GM19035 (cell line): ENCODE data around the gene TOMM7.
"Not testable (repeated sequence)": the region's sequence is repeated elsewhere in the genome, so short reads cannot be mapped to it uniquely, and the experiment has no call there.

ENCODE experiments used
- ATAC-seq: cut with Tn5 transposase; IDR thresholded peaks from one replicate; pipeline ENCODE4 v1.9.1; 2021; ENCODE audit not compliant: unreplicated experiment

TOMM7 gene

DNA sequence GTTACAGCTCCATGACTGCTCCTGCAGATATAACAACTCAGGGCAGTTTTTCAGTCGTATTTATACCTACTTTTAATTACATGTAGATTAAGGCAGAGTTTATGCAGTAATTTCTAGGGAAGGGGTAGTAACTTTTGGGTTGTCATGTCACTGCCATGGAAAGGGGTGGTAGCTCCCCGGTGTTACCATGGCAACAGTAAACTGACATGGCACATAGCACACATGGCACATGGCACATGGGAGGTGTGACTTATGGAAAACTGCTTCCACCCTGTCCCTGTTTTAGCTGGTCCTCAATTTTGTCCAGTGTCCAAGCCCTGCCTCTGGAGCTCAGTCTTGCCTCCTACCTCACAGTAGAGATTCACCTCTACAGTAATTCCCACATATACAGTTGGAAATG, 3.9 kb upstream of the TOMM7 start:
- no peak for ATAC-seq

DNA sequence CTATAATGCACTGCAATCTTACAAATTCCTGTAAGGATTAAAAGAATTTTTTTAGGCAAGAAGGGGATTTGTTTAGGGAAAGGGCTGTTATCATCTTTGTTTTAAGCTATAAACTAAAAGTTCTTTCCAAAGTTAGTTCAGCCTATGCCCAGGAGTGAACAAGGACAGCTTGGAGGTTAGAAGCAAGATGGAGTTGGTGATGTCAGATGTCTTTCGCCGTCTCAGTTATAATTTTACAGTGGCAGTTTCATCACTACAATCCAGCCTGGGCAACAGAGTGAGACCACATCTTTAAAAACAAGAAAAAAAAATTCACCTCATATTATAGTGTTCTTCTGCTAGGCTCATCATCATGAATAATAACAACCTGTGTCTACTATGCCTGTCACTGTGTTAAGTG, 2.1 kb upstream of the TOMM7 start:
- no peak for ATAC-seq

DNA sequence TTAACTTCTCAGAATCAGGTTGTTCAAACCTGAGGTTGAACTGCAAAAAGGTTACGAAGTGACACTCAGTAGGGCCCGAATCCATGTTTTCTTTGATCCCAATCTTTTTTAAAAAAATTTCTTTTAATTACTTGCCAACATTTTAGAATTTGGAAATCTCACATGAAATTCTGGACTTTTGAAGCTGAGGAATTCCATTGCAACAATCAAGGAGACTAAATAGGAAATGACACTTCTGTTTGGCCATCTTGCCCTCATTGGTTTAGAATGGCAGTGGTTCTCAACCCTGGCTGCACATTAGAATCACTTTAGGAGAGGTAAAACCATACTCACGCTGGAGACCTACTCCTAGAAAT, 471 bp upstream of the TOMM7 start:
- no peak for ATAC-seq

DNA sequence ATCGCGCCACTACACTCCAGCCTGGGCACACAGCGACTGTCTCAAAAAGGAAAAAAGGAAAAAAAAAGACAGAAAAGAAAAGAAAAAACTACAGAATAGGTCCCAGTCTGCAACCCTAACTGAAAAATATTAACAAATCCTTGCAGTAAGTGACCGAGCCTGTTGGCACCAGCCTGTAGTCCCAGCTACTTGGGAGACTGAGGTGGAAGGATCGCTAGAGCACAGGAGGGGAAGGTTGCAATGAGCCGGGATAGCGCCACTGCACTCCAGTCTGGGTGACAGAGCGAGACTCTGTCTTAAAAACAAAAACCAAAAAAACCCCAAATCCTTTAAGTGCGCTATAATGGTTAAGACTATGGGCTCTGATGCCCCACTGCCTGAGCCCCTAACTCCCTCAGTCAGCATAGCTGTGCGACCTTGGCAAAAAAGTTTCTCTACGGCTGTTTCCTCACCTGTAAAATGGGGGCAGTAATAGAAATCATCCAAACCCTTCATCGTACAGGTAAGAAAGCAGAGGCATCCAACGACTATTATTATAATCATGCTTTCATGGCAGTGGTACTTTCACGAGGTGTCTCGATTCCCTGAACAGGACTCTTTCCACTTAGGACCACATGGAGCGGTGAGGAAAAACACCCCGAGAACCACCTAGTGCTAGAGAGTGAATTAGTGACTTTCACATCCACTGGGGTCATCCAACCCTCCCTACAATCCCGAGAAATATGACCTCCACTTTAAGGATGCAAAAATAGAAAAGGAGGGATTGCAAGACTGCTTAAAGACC, 755 bp downstream of the TOMM7 start:
- no peak for ATAC-seq

DNA sequence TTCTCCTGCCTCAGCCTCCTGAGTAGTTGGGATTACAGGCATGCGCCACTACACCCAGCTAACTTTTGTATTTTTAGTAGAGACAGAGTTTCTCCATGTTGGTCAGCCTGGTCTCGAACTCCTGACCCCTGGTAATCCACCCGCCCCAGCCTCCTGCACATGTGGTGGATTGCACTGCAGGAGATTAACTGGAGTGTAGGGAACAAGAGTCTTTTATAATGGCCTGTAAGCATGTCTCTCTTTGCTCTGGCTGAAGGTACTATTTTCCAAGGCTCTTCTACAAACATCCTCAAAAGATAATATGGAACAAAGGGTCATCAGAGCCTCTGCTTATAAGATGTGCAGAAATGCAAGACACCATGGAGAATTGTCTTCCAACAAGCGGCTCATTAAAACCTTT, 3.2 kb downstream of the TOMM7 start:
- no peak for ATAC-seq

DNA sequence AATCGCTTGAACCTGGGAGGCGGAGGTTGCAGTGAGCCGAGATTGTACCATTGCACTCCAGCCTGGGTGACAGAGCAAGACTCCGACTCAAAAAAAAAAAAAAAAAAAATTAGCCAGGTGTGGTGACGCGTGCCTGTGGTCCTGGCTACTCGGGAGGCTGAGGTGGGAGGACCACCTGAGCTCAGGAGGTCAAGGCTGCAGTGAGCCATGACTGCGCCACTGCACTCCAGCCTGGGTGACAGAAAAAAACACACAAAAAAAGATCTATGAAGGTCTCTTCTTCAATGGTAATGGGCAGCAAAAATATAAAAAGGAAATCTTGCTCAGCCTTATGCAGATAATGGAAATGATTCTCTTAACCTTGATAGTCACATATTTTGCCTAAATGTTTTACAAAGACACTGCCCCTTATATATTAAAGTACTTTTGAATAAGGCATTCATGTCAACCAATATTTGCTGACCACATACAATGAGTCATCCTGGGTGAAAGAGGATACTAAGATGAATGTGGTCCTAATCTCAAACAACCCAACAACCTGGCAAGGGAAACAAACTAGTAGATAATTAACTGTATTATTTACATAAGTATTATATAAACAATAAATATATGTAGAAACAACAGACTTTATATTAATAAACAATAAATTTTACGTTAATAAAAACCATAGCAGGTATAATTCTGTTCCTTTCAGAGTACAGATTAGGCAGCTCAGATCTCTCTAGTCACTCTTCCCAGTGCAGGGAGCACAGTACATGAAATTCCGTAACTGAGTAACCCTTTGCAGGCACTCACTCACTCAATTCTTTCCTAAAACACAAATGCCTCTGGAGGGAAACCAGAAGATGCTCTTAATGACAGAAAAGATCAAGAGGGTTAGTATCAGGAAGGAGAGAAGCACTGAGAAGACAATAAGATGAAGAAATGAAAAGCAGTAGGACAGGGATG, 8.1 kb downstream of the TOMM7 start:
- ATAC-seq = no peak

DNA sequence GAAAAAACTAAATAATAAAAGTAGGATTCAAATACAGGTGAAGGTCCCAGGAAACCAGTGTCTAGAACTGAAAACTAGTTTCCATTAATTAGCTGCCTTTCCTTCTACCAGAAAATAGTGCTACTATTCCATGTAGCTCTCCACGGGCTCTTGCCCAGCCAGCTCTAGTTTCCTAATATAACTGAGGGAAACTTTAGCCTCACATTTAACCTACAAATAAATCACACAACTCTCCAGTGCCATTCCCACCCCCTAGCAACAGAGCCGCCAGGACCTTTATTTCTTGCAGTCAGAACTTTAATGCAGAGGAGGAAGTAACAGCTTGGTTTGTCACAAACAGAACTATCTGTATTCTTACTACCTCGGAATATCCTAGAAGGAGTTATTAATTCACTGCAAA, 10.3 kb downstream of the TOMM7 start:
- no peak for ATAC-seq

DNA sequence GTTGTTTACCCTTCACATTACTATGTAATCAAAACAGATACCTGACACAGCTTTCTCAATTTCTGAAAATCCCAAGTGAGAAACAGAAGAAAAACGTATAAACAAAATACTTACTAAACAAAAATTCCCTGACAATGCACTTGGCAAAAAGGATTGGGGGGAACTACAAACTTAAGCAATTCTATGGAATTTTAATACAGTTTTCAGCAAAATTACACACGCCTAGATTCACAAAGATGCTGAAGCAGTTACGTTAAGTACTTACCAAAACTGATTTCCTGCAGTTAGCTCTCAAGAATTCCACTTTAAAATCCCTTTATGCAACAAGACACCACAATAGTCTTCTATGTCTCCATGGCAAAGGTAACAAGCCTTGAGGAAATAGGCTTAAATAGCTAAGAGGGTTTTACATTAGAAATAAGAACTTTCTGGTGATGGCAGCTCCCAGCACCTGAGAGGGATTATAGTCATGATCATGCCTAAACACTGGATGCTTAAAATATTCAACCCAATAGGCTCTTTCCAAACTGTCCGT, 10.8 kb downstream of the TOMM7 start:
- no peak for ATAC-seq

DNA sequence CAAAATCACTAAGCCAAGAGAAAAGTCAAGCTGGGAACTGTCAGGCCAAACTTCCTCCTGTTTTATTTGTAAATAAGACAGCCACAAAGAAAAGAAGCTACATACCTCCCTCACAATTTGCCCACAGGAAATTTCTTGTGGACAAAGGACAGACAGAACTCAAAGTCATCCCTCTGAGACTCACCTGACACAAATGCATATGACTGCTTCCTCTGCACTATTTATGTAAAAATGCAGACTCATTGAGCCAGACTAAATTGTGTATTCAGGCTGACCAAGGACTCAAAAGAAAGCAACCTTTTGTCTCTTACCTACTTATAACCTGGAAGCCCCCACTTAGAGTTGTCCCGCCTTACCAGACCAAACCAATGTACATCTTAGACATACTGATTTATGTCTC, 11.8 kb downstream of the TOMM7 start:
- ATAC-seq = no peak

DNA sequence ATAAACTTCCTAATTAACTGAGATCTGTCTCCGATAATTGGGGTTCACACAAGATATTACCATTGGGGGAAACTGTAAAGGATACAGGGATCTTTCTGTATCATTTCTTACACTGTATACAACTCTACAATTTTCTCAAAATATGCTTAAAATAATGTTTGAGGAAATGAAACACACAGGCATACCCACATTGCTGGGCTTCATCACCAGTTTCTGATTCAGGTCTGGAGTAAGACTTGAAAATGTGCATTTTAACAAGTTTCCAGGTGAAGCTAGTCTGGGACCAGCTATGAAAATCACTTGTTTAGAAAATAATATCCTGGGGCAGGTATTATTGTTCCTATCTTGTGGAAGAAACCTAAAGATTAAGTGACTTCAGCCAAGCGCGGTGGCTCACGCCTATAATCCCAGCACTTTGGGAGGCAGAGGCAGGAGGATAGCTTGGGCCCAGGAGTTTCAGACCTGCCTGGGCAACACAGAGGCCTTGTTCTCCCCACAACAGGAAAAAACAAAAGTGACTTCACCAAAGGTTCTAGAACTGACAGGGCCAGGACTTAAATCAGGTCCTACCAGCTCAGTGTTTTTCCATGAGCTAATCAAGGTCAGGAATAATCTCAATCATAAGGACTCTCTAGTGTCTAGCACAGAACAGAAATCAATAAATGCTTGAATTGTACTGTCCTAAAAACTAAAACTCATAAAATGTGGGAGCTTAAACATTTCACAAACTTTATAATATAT, 12.6 kb downstream of the TOMM7 start:
- ATAC-seq = no peak

DNA sequence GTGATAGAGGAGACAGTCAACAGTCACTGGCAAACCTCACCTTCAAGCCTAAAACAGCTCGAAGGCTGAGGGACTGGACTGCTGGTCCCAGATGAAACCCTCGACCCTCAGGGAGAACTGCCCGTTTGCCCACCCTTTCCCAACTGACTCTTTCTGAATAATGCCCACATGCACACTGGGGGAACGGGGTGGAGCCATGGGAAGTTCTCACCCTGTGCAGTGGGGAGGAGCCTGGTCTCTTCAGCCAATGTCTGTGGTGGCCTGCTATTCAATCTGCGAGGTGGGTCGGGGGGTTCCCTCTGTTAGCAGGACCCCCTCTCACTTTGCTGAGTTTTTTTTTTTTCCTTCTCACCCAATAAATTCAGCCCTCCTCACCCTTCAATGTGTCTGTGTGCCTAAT, 14.5 kb downstream of the TOMM7 start:
- no peak for ATAC-seq

DNA sequence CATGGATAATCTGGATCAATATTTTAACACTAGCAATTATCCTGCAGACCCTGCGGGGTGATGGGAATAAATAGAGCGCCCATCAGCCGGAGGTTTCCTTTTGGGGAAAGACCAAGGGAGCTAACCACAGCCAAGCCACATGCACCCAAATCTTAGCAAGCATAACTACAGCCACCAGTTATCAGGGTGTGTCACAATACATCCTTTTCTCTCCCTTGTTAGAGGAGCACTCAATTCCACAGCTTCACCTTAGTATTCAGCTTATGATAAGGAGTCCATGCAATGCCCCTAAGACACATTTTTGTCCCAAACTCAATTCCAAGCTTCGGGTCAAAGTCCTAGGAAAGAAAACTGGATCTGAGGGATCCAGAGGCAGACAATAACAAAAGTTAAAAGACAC, 15.9 kb downstream of the TOMM7 start:
- ATAC-seq = no peak

DNA sequence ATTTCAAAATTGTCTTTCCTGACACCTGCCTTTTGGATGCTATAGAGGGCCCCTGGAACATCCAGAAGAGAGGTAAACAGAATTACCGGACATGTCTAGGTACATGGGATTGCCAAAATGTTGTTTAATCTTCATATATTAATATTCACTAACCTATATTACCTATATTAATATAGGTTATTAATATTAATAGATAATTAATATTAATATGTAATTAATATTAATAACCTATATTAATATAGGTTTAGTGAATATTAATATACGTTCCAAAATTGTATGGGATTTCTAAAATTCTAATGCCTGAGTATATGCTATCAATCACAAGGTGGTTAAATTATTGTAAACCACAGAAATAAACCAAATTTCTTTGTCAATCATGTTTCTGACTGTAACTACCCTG, 17.4 kb downstream of the TOMM7 start:
- ATAC-seq = no peak

DNA sequence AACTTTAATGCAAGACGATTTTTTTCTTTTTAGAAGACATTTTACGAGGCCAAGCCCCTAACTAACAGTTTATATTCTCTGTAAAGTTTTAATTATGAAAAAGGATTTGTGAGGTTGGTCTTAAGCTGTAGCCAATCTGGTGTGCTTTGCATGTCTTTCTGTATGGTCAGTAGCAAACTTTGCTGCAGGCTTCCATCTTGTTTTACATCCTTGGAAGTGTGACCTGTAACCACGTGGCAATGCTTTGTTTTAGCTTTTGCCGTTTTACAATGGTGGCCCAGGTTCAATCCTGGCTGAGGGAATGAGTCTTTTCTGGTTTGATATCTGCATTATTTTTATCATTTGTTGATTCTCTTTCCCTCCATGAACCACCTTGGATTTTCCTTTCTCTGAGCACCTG, 19.8 kb downstream of the TOMM7 start:
- ATAC-seq = not testable (repeated sequence)

DNA sequence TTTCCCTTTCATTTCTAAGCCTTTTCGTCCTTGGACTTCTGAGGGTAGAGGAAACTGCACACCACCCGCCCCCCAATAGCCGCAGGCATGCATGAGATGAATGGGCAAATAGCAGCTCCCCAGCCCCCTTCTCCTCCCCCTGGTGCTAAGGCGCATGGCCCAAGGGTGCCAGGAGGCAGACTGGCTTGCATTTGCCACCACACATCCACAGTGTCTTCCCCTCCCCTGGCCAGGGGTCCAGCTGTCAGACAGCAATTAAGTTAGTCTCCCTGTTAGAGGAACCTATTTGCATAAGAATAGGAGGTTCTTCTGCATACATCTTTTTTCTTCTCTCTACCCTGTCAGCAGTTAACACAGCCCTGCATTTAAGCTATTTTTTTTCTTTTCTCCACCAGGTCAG, 20.2 kb downstream of the TOMM7 start:
- no peak for ATAC-seq

DNA sequence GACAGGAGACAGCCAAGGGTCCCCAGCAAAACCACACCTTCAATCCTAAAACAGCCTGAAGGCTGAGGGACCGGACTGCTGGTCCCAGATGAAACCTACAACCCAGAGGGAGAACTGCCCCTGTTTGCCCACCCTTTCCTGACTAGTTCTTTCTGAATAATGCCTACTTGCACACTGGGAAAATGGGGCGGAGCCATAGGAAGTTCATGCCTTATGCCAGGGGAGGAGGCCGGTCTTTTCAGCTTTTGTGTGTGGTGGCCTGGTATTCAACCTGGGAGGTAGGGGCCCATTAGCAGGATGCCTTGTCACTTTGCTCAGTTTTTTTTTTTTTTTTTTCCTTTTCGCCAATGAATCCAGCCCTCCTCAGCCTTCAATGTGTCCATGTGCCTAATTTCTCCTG, 20.7 kb downstream of the TOMM7 start:
- no peak for ATAC-seq

DNA sequence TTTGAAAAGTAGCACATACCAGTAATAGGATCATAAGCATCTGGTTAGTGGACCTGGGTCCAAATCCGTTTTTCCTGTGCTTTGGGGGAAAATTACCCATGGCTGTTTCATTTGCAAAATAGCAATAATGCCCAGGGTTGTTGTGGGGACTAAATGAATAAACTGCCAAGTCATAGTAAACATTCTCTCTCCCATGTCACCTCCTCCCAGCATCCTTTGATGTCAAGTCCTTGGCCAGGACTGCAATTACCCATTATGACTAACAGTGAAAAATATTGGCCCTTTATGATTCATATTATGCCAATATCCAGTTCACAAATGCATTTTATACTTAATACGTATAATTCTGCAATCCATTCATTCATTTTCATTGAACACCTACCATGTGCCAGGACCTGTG, 23.0 kb downstream of the TOMM7 start:
- ATAC-seq = no peak

DNA sequence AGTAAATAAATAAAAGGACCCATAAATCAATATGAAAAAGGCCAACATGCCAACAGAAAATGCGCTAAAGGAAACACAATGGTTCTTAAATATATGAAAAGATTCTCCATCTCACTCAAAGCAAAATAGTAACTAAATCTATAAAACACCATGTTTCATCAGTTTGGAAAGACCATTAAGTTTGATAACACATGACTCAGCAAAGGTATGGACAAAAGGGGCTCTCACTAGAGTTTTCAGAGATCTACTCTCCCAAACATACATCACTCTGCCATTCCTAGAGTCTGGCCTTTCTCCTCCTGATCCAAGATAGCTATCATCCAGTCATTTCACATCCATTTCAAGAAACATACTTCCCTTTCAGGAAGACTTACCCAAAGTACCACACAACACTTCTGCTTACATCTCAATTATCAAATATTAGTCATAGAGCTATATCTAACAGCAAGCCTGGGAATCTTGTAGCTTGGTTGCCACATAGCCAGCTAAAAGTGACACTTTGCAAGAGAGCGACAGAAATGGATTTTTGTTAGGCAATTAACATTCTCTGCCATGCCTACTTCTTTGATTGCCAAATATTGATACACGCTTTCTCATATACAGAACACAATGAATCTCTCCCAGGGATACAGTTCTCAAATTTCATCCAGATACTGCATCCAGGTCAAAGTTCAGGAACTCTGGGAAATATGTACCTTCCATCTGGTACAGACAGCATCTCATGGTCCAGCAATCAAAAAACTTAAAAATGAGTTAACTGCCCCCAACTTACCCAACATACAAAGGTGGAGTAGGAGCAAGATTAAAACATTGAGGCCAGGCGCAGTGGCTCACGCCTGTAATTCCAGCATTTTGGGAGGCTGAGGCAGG, 28.8 kb downstream of the TOMM7 start:
- no peak for ATAC-seq

DNA sequence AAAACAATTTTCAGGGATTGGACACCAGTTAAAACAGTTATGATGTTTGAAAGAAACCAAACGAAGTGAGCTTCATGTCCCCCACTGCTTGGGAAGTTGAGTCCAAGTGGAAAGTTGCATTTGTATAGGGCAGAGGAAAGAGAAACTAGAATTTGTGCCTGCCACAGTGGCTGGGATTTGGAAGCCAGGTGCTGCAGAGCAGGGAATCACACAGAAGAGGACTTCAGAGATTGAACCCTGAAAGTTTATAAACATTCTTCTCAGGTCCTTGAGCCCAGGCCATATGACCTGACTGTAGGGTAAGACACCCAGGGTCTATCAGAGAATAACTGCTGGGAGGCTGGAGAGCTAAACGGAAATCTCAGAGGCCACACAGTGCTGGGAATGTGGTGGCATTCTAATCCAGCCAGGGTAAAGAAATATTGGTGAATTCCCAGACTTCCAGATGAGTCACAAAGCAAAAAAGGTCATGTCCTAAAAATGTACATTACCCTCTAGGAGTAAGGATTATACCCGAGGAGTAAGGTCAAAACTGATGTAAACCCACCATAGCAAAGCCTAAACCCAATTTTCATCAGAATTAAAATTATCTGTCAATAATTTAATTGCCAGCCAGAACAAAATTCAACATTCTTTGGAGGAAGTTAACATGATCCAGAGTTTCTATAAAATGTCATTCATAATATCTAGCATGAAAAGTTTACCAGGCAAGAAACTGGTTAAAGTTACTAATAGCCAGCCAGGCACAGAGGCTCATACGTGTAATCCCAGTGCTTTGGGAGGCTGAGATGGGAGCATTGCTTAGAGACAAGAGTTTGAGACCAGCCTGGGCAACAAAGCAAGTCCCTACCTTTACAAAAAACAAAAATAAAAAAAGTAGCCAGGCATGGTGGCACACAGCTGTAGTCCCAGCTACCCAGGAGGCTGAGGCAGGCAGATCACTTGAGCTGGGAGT, 31.2 kb downstream of the TOMM7 start:
- ATAC-seq = no peak
